GF-D8 (cell line): ENCODE measurements around the gene SLC30A2.

Source experiments
- DNase-seq: peaks from one replicate; lab custom pipeline; 2025; lab: John Stamatoyannopoulos, UW

The SLC30A2 gene

GRCh38 chr1:26069941-26070295 is 24.0 kb upstream of the SLC30A2 start:
- no peak for DNase-seq

- DNase-seq = no peak
Observed at GRCh38 chr1:26067432-26067911, 21.6 kb upstream of the SLC30A2 start, which contains the start of gene TRIM63. TSS of gene TRIM63 (minus strand) at chr1:26067630. CDS start at chr1:26067494, 136 bp downstream.

GRCh38 chr1:26066857-26067256 is 20.9 kb upstream of the SLC30A2 start:
- DNase-seq = no peak

GRCh38 chr1:26066160-26066559 is 20.2 kb upstream of the SLC30A2 start:
- no peak for DNase-seq

- DNase-seq = no peak
Observed at GRCh38 chr1:26064553-26064952, 18.6 kb upstream of the SLC30A2 start.

GRCh38 chr1:26060832-26061574 is 15.1 kb upstream of the SLC30A2 start:
- no peak for DNase-seq

GRCh38 chr1:26059906-26060305 is 14.0 kb upstream of the SLC30A2 start:
- DNase-seq = no peak

- DNase-seq = no peak
Observed at GRCh38 chr1:26058052-26058595, 12.2 kb upstream of the SLC30A2 start.

- no peak for DNase-seq
Observed at GRCh38 chr1:26057189-26057588, 11.3 kb upstream of the SLC30A2 start.

- no peak for DNase-seq
Observed at GRCh38 chr1:26055041-26055440, 9.1 kb upstream of the SLC30A2 start.

- DNase-seq = no peak
Observed at GRCh38 chr1:26053718-26054560, 8.0 kb upstream of the SLC30A2 start.

- DNase-seq = no peak
Observed at GRCh38 chr1:26050248-26050640, 4.3 kb upstream of the SLC30A2 start.

- no peak for DNase-seq
Observed at GRCh38 chr1:26049531-26050247, 3.8 kb upstream of the SLC30A2 start.

GRCh38 chr1:26047278-26047874 is 1.5 kb upstream of the SLC30A2 start:
- no peak for DNase-seq

- DNase-seq = no peak
Observed at GRCh38 chr1:26046246-26047095, 553 bp upstream of the SLC30A2 start.

- DNase-seq = no peak
Observed at GRCh38 chr1:26044971-26045721, 772 bp downstream of the SLC30A2 start.

- DNase-seq = no peak
Observed at GRCh38 chr1:26044414-26044813, 1.5 kb downstream of the SLC30A2 start.

GRCh38 chr1:26043765-26044164 is 2.2 kb downstream of the SLC30A2 start:
- DNase-seq = no peak

- no peak for DNase-seq
Observed at GRCh38 chr1:26041978-26042377, 3.9 kb downstream of the SLC30A2 start.

- no peak for DNase-seq
Observed at GRCh38 chr1:26041401-26041800, 4.5 kb downstream of the SLC30A2 start.
